Measurements from ENCODE around the gene LATS2.
A peak's percentile ranks its signal among the peaks of the same experiment; 100 is the strongest.
"Not testable (repeated sequence)": the region's sequence is repeated elsewhere in the genome, so short reads cannot be mapped to it uniquely, and the experiment has no call there.

LATS2 gene

GRCh38 chr13:21075011-21075378, 13.6 kb upstream of the LATS2 start:
- DNase-seq, result peak; percentile 53

- DNase-seq, result peak; percentile 80
These were observed 13.2 kb upstream of the LATS2 start for GRCh38 chr13:21074546-21074945.

- no peak for DNase-seq
These were observed 10.5 kb upstream of the LATS2 start for GRCh38 chr13:21071924-21072323.

GRCh38 chr13:21071015-21071414, 9.6 kb upstream of the LATS2 start:
- no peak for DNase-seq

GRCh38 chr13:21069561-21070004, 8.2 kb upstream of the LATS2 start:
- peak; percentile 46 for DNase-seq

GRCh38 chr13:21067848-21068247, 6.5 kb upstream of the LATS2 start:
- no peak for DNase-seq

- no peak for DNase-seq
These were observed 5.6 kb upstream of the LATS2 start for GRCh38 chr13:21066946-21067345.

GRCh38 chr13:21065686-21066085, 4.3 kb upstream of the LATS2 start:
- DNase-seq, result no peak

GRCh38 chr13:21063031-21063430, 1.6 kb upstream of the LATS2 start:
- DNase-seq, result no peak

GRCh38 chr13:21060338-21061028, 903 bp downstream of the LATS2 start:
- peak; percentile 51 for DNase-seq

- peak; percentile 36 for DNase-seq
These were observed 1.6 kb downstream of the LATS2 start for GRCh38 chr13:21059641-21060337.

GRCh38 chr13:21058361-21058760, 3.0 kb downstream of the LATS2 start:
- DNase-seq, result no peak

GRCh38 chr13:21055511-21056045, 5.8 kb downstream of the LATS2 start:
- DNase-seq, result peak; percentile 68

GRCh38 chr13:21055016-21055415, 6.4 kb downstream of the LATS2 start:
- DNase-seq, result no peak

- DNase-seq, result no peak
These were observed 7.1 kb downstream of the LATS2 start for GRCh38 chr13:21054313-21054712.

GRCh38 chr13:21053231-21053630, 8.2 kb downstream of the LATS2 start:
- no peak for DNase-seq

- no peak for DNase-seq
These were observed 9.7 kb downstream of the LATS2 start for GRCh38 chr13:21051675-21052074.

GRCh38 chr13:21050288-21051197, 10.8 kb downstream of the LATS2 start:
- no peak for DNase-seq

- DNase-seq, result not testable (repeated sequence)
These were observed 11.7 kb downstream of the LATS2 start for GRCh38 chr13:21049731-21050130.

- DNase-seq, result no peak
These were observed 12.3 kb downstream of the LATS2 start for GRCh38 chr13:21048901-21049698.

- DNase-seq, result no peak
These were observed 13.6 kb downstream of the LATS2 start for GRCh38 chr13:21047591-21048282.

GRCh38 chr13:21047087-21047486, 14.3 kb downstream of the LATS2 start:
- no peak for DNase-seq
